Measurements from ENCODE around the gene GCH1.

GCH1 gene

GRCh38 chr14:54794159-54794558, 108.5 kb downstream of the GCH1 start:
- no peak for DNase-seq

GRCh38 chr14:54792288-54792687, 110.3 kb downstream of the GCH1 start:
- DNase-seq, result no peak
